HepG2 (cell line): Measurements from ENCODE around the gene SRSF2. TPM values are rescaled to one million over a fixed set of nuclear protein-coding genes. Genes with fewer than 3 reads are reported as not detected.

ENCODE experiments used
- FOXA1 ChIP-seq, 2 experiments: fragments of 450-650 bp in 1 of 2; sonication (generic) in 1 of 2; formaldehyde crosslinking in 1 of 2; IDR thresholded peaks; 2 replicates each; pipeline versions ENCODE4 v1.4.0 to v1.6.1; 2016 to 2020; ENCODE audit warnings: missing genetic modification reagents in 1 of 2
- FUBP1 ChIP-seq: sonication (generic); formaldehyde crosslinking; IDR thresholded peaks from 2 replicates; pipeline ENCODE4 v1.5.1; 2020; ENCODE audit warnings: missing genetic modification reagents, mild to moderate bottlenecking, borderline replicate concordance
- GMEB2 ChIP-seq: IDR thresholded peaks from 2 replicates; pipeline ENCODE4 v1.6.1; 2016; ENCODE audit warnings: missing biosample characterization, missing genetic modification reagents, low read depth
- HES4 ChIP-seq: sonication (generic); formaldehyde crosslinking; IDR thresholded peaks from 2 replicates; pipeline ENCODE4 v1.9.0; 2021; ENCODE audit warnings: mild to moderate bottlenecking, missing genetic modification reagents, borderline replicate concordance
- MTERF4 ChIP-seq: sonication (generic); formaldehyde crosslinking; IDR thresholded peaks from 2 replicates; pipeline ENCODE4 v1.8.0; 2023; ENCODE audit warnings: mild to moderate bottlenecking, missing genetic modification reagents
- MZF1 ChIP-seq: sonication (generic); formaldehyde crosslinking; IDR thresholded peaks from 2 replicates; pipeline ENCODE4 v1.8.1; 2023; ENCODE audit warnings: mild to moderate bottlenecking, missing genetic modification reagents, borderline replicate concordance
- RAD21 ChIP-seq: fragments of 450-650 bp; formaldehyde crosslinking; IDR thresholded peaks from 2 replicates; pipeline ENCODE4 v1.5.0; 2020; ENCODE audit warnings: mild to moderate bottlenecking
- ZNF441 ChIP-seq: sonication (generic); formaldehyde crosslinking; IDR thresholded peaks from 2 replicates; pipeline ENCODE4 v1.7.0; 2021; ENCODE audit warnings: missing genetic modification reagents, borderline replicate concordance
- ZNF552 ChIP-seq: sonication (generic); formaldehyde crosslinking; IDR thresholded peaks from 2 replicates; pipeline ENCODE4 v1.9.0; 2022; ENCODE audit warnings: missing genetic modification reagents, mild to moderate bottlenecking, borderline replicate concordance
- ZNF704 ChIP-seq: sonication (generic); formaldehyde crosslinking; IDR thresholded peaks from 2 replicates; pipeline ENCODE4 v1.8.1; 2023; ENCODE audit warnings: mild to moderate bottlenecking, inconsistent platforms, moderate library complexity, missing genetic modification reagents, borderline replicate concordance
- polyA plus RNA-seq, 8 experiments: library from polyadenylated mRNA; depleted of rRNA in 3 of 8; stranded (reverse) in 7 of 8; unstranded in 1 of 8; fragments of >200 nt; fragmentation: Illumina TruSeq in 4 of 8; extraction: Trizol in 4 of 8; gene quantifications; 2 replicates each; pipeline versions ENCODE4 v1.2.1 to v1.2.3, GENCODE V29; 2011 to 2016; ENCODE audit warnings: low read depth in 4 of 8, missing spikeins in 1 of 8, mixed read lengths in 1 of 8; ENCODE audit not compliant: insufficient read depth in 1 of 8
- total RNA-seq, 5 experiments: library from RNA; depleted of rRNA; stranded (reverse); fragments of >200 nt; fragmentation: Illumina TruSeq; extraction: Trizol; gene quantifications; 2 replicates each; pipeline ENCODE4 v1.2.3, GENCODE V29; 2016; ENCODE audit warnings: low read depth in 1 of 5

Gene SRSF2
- total and polyA plus RNA-seq, 2 of the 13 experiments (the other 11 are each of a cell fraction or from before 2014, with no cell fraction given): 306 to 319 TPM

GRCh38 chr17:76688165-76688622, 48.9 kb downstream of the SRSF2 start (continued):
- TF ChIP-seq MZF1: no peak
- 0 out of 2 replicates have a peak, but pooled peaks have one; percentile 47 for TF ChIP-seq ZNF552 (CRISPR knock-in tag)
- TF ChIP-seq FOXA1 (IDR thresholded peaks at IDR 0.05): no peak
- TF ChIP-seq FOXA1 (CRISPR knock-in tag; IDR thresholded peaks at IDR 0.05): peak; percentile 35; the same call in 1 of the 2 replicates
- TF ChIP-seq ZNF441: no peak
- TF ChIP-seq HES4 (CRISPR knock-in tag): 0 out of 2 replicates have a peak, but pooled peaks have one; percentile 15
- TF ChIP-seq FUBP1 (CRISPR knock-in tag): no peak
- 0 out of 2 replicates have a peak, but pooled peaks have one; percentile 30 for TF ChIP-seq RAD21 (CRISPR knock-in tag)
- no peak for TF ChIP-seq ZNF704 (CRISPR knock-in tag)
- 0 out of 2 replicates have a peak, but pooled peaks have one; percentile 39 for TF ChIP-seq MTERF4
- no peak for TF ChIP-seq GMEB2 (CRISPR knock-in tag)
- TF ChIP-seq, all 625 proteins: peak for 24
